Measurements from ENCODE around the gene OPN3.

DNA sequence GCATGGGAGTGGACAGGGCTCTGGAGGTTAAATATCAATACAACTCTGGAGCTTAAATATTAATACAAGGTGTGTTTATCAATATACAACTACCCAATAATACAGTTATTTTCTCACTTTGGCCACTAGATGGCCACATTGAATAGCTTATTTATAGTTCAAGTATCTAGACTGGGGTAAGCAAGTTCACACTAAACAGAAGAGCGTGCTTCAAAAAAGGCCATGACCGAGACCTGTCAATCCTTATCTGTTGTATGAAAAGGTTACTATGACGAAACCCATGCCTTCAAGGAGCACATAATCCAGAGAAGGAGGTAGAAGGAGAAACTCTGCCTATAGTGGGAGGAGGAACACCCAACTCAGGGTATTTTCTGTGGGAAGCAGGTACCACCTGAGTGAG is 29.1 kb downstream of the OPN3 start:
- TF ChIP-seq, protein P1, sequence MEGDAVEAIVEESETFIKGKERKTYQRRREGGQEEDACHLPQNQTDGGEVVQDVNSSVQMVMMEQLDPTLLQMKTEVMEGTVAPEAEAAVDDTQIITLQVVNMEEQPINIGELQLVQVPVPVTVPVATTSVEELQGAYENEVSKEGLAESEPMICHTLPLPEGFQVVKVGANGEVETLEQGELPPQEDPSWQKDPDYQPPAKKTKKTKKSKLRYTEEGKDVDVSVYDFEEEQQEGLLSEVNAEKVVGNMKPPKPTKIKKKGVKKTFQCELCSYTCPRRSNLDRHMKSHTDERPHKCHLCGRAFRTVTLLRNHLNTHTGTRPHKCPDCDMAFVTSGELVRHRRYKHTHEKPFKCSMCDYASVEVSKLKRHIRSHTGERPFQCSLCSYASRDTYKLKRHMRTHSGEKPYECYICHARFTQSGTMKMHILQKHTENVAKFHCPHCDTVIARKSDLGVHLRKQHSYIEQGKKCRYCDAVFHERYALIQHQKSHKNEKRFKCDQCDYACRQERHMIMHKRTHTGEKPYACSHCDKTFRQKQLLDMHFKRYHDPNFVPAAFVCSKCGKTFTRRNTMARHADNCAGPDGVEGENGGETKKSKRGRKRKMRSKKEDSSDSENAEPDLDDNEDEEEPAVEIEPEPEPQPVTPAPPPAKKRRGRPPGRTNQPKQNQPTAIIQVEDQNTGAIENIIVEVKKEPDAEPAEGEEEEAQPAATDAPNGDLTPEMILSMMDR (IDR thresholded peaks at IDR 0.05): peak; percentile 56 to 68 (median 62)
- no peak for TF ChIP-seq POLR2A (IDR thresholded peaks at IDR 0.05)

All from uterus (tissue), 2 donors.